ENCODE data around the gene CCDC66.
"Not testable (repeated sequence)": the region's sequence is repeated elsewhere in the genome, so short reads cannot be mapped to it uniquely, and the experiment has no call there.

Gene CCDC66

DNA sequence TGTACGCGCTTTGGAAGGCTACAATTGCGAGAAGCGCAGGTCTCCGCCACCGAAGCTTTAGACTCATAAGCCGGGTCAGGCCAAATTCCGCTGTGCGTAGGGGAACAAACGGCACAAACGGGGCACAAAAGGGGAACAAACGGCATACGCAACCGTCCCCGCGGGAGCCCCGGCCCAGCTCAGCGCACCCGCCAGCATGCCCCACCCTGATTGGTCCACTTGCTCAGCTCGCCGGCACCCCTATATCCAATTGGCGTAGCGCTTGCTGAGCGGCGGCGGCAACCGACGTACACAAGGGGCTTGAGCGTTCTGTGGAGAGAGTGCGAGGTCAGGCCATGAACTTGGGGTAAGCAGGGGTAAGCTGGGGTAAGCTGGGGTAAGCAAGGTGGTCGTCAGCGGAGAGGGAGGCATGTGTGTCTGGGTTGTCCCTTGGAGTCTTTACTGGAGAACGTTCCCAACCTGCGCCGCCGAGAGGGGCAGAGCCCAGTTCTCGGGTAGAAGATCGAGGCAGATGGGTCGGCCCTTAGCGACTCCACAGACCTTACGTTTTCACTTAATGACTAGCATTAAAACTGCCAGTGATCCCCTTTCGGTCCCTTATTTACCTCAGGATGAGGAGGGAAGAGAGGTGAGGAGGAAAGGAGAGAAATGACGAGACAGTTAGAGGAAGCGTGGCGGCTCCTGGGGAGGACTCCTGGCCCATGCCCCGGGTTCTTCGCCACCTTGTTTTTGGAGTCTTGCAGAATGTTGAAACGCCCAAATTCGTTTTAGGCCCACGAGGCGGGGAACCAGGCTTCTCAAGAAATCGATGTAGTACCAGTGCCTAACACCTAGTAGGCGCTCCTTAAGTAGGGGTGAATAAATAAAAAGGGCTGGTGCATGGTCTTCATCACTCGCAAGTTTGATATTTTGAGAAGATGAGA is at the start of gene CCDC66:
CCDC66 (plus strand) TSS at position 268 of the 923 bp plus-strand sequence; CDS start at position 336, 68 bp downstream.
- ATAC-seq (peak; percentile 100), DNase-seq (peak; percentile 93)

DNA sequence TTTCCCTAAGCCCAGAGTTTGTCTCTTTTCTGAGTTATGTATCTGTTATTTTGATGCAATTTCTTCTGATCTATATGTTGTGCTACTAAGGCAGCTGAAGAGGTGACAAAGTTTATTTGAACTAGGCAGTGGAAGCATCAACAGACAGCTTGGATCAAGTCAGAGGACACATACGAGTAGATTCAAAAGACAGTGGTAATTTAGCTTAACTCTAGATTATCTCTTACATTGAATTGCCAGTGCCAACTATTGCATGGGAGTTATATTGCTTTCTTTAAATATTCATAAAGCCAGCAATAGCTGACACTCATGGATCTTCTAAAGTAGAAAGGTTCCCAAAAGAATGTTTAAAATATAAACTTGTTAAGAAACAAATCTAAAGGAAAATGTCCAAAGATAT is 37.3 kb upstream of the CCDC66 start:
- no peak for DNase-seq
- ATAC-seq = no peak

DNA sequence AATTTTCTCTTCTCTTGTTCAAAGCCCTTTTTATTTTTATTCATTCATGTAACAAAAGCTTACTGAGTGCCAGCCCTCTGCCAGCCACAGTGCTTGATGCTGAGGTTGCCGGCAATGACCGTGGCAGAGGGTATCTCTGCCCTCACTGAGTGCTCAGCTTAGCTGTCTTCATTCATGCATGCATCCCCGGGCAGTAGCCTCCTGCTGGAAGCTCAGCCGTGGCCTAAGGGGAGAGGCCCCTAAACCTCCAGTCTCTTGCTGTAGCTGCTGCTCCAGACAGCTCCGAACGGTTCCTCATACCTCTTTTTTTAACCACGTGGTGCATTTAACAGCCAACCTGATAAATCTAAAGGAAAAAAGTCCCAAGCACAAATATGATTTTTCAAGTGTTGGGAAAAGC is 34.6 kb upstream of the CCDC66 start:
- ATAC-seq (no peak), DNase-seq (no peak)

DNA sequence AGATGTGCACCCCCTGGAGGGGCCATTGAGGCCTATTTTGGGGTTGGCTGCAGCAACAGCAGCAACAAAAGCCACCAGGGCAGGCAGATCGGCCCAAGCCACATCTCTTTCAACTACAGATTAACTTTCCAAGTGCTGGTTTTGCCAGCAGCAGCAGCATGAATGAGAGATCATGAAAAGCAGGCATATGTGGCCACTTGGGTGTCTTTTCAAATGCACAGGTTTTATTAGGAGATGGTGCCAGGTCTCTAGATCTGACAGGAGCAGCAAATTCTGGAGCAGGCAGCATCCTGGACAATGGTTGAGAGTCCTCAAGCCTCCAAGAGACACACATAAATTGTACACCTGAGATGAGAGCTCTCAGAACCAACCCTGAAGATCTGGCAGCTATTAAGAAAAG is 31.7 kb upstream of the CCDC66 start:
- ATAC-seq = no peak
- DNase-seq = no peak

DNA sequence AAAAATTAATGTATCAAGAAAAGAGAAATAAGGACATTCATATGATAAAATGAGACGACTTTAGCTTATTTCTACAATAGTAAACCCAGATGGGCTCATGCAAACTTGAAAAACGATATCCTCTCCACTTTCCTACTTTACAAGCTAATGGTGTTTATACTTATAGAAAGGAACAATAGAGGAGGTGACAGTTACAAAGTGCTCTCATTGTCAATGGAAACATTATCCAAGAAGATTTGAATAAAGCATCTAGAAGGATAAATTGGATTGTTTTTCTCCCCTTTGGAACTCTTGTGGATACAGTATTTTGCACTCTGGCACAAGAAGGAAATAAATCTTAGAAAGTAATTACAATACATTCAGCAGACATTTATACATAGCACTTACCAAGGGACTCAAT is 20.2 kb upstream of the CCDC66 start:
- ATAC-seq (no peak), DNase-seq (no peak)

DNA sequence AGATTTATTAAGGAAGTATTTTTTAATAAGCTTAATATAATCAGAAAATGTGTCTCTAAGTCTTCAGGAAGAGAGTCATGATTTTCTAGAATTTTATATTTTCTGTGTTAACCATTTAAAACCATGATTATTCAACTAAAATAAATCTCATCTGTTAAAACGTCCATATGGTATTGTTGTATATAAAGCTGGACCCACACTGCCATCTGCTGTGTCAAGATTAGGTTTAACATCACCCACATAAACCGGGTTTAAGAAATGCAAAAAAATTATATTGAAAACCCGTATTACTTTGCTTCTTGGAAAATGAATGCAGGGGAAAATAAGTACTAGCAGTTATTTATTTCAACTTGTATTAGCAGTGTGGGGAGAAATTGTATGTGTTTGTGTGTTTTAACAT is 9.5 kb upstream of the CCDC66 start:
- ATAC-seq (no peak), DNase-seq (no peak)

DNA sequence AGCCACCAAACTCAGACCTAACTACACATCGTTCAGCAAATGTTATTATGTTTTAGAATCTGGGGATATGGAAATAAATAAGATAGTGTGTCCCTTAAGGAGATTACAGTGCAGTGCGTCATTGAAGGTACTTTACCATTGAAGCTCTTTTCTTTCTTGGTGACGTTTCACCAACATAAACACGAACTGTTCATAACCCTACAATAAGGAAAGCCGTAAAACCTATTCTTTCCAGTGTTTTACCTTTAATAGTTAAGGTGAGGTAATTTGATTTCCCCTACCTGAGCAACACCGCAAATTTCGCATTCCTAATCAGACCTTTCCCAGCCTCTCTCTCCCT is 826 bp downstream of the CCDC66 start:
- no peak for DNase-seq
- ATAC-seq = no peak

DNA sequence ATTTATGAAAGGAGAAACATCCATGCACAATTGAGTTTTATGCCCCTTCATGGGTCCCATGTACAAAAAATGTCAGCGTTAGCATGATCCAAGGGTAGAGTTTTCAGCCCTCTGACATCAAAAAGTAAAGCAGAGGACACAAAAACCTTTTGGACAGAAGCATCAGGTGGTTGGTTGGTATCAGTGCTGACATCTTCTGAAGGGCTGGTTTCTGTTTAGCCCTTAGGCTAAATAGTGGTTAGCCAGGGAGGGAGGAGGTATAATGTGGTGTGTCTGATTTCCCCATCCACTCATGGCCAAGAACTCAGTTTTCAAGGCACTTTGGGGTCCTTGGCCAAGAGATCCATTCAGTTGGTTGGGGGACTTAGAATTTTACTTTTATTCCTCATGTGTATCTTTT is 16.5 kb downstream of the CCDC66 start:
- ATAC-seq (no peak), DNase-seq (no peak)

DNA sequence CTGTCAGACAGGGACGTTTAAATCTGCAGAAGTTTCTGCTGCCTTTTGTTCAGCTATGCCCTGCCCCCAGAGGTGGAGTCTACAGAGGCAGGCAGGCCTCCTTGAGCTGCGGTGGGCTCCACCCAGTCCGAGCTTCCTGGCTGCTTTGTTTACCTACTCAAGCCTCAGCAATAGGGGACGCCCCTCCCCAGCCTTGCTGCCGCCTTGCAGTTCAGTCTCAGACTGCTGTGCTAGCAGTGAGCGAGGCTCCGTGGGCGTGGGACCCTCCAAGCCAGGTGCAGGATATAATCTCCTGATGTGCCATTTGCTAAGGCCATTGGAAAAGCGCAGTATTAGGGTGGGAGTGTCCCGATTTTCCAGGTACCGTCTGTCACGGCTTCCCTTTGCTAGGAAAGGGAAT is 25.0 kb downstream of the CCDC66 start:
- DNase-seq, ATAC-seq: not testable (repeated sequence)

DNA sequence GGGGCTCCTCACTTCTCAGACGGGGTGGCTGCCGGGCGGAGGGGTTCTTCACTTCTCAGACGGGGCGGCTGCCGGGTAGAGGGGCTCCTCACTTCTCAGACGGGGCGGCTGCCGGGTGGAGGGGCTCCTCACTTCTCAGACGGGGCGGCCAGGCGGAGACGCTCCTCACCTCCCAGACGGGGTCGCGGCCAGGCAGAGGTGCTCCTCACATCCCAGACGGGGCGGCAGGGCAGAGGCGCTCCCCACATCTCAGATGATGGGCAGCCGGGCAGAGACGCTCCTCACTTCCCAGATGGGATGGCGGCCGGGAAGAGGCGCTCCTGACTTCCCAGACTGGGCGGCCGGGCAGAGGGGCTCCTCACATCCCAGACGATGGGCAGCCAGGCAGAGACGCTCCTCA is 27.3 kb downstream of the CCDC66 start:
- ATAC-seq, DNase-seq: not testable (repeated sequence)

DNA sequence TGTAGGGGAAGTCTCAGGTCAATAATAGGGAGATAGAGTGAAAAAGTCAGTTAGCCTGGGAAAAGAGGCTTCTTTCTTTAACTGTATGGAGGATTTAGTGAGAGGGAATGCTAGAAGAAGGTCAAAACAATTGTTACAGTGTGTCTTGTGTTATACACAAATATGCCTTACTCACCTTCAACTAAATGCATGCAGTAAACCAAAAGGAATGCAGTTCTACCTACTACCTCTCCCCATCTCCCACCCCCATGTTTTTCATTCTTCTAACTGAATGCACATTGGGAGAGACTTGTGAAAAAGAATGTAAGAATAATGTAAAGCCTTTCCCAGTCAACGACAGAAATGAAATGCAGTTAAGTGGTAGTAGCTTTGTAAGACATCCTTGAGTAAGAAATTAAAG is 33.8 kb downstream of the CCDC66 start:
- ATAC-seq (no peak), DNase-seq (no peak)

DNA sequence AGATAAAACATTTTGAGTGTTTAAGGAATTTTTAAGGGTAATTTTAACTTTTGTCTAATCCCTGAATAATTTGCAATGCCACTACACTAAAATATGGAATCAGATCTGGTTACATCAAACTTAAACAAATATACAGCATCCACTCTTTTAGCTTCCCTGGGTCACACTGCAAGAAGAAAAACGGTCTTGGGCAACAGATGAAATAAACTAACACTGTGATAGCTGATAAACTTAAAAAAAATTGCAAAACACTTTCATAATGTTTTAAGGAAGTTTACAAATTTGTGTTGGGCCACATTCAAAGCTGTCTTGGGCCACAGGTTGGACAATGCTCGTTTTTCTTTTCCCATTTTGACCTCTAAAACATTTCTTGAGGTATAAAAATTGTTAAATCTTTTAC is 34.3 kb downstream of the CCDC66 start:
- DNase-seq (no peak), ATAC-seq (no peak)

DNA sequence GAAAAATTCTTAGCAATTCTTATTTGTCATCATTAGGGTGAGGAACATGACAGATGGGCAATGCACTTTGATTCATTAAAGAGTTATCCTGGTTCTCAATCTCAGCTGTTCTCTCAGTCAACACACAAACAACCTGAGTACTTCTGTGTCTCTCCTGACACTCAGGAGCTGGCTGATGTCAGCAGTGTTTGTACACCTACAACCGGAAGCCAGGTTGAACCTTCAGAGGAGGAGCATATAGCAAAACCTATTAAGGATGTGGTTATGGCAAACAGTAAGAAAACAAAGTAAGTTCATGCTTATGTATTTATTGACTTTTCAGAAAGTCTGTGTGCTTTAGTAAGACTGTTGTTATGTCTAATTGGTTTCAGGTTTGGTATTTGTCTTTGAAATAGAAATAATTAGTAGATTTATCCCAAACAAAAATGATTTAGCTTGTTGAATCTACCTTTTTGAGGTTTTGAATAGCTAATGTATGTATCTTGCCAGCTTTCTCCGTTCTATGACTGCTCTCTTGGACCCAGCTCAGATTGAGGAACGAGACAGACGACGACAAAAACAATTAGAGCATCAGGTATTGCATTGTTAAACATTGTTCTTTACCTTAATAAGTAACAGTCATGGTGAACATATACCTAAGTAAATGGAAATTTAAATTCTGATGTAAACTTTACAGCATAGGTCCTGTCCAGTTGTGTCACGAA is 36.6 kb downstream of the CCDC66 start:
- DNase-seq (no peak), ATAC-seq (peak; percentile 57)

DNA sequence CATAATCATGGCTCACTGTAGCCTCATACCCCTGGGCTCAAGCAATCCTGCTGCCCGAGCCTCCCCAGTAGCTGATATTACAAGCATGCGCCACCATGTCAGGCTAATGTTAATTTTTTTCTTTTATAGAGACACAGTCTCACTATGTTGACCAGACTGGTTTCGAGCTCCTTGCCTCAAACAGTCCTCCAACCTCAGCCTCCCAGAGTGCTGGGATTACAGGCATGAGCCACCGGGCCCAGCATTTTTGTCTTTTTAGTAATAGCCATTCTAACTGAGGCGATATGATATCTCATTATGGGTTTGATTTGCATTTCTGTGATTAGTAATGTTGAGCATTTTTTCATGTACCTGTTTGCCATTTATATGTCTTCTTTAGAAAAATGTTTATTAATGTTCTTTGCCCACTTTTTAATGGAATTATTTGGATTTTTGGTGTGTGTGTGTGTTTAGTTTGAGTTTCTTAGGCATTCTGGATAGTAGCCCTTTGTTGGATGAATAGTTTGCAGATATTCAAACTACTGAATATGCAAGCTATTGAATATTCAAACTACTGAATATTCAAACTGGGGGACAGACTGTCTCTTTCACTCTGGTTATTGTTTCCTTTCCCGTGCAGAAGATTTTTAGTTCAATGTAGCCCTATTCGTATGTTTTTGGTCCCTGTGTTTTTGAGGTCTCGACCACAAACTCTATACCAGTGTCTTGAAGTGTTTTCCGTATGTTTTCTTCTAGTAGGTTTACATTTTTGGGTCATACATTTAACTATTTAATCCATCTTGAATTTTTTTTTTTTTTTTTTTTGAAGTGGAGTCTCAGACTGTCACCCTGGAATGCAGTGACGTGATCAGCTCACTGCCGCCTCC is 39.2 kb downstream of the CCDC66 start:
- DNase-seq (no peak), ATAC-seq (no peak)

DNA sequence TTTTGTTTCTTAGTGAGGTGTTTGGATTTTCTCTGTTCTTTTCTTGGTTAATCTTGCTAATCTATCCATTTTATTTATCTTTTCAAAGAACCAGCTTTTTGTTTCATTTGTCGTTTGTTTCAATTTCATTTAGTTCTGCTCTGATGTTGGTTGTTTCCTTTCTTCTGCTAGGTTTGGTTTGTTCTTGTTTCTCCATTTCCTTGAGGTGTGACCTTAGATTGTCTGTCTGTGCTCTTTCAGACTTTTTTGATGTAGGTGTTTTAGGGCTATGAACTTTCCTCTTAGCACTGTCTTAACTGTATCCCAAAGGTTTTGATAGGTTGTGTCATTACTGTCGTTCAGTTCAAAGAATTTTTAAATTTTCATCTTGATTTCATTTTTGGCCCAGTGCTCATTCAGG is 51.5 kb downstream of the CCDC66 start:
- ATAC-seq, DNase-seq: not testable (repeated sequence)

DNA sequence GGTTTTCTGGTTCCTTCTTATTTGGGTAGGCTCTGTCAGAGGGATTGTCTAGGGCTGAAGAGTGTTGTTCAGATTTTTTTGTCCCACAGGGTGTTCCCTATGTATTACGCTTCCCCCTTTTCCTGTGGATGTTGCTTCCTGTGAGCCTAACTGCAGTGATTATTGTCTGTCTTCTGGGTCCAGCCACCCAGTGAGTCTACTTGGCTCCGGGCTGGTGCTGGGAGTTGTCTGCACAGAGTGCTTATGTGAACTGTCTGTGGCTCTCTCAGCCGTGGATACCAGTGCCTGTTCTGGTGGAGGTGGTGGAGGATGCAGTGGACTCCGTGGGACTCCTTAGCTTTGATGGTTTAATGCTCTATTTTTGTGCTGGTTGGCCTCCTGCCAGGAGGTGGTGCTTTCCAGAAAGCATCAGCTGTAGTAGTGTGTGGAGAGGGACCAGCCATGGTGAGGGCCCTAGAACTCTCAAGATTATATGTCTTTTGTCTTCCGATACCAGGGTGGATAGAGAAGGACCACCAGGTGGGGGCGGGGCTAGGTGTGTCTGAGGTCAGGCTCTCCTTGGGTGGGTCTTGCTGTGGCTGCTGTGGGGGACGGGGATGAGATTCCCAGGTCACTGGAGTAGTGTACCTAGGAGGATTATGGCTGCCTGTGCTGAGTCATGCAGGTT is 53.8 kb downstream of the CCDC66 start:
- ATAC-seq = no peak
- DNase-seq = no peak

DNA sequence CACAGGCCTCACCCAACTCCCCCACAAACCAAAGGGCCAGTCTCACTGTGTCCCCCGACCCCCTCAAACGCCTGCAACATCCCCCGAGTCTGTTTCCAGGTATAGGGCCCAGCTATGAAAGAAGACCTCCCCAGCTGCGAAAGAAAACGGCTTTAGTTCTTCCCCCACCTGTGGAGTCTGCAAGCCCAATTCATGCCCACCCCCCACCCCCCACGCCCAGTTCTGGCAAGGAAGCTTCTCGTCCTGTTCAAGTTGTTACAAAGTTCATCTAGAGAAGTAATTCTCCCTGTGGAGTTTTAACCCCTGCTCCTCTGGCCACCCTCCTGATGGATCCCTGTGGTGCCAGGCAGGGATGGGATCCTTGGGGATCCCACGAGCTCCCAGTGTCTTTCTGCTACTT is 54.4 kb downstream of the CCDC66 start:
- ATAC-seq = no peak
- DNase-seq = no peak

DNA sequence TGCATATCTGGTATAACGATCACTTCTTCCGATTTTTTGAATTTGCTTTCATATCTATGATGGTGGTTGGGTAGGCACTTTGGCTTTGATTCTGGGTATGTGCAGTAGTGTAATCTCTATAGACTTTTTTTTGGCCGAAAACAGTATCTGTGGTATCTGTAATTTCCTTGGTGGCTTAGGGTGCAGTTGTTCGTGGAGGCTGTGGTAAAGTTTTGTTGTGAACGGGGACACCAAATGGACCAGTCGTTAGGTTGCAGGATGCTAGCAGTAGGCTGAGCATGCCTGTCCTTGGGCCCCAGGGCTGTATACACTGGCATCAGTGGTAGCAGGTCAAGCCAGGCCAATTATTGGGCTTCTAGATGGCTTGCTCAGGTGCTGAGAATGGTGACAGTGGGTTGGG is 55.2 kb downstream of the CCDC66 start:
- no peak for ATAC-seq
- DNase-seq = no peak

DNA sequence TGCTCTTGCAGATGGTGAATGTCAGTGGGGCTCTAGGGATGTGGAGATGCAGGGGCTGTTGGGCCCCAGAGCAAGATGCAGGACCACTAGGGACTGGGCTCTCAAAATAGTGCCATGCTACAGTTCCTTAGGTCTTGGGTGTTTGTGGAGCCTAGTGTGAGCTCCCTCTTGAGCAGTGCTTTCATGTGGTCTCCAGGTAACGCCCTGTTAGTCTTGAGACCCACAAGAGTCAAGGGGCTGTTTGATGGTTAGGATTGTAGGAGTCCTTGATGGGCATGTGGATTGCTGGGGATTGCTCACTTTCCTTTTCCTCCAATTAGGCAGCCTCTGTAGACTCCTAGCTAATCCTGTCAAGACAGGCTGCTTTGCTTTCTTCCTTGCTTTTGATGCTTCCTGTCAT is 56.0 kb downstream of the CCDC66 start:
- DNase-seq (no peak), ATAC-seq (peak; percentile 23)

DNA sequence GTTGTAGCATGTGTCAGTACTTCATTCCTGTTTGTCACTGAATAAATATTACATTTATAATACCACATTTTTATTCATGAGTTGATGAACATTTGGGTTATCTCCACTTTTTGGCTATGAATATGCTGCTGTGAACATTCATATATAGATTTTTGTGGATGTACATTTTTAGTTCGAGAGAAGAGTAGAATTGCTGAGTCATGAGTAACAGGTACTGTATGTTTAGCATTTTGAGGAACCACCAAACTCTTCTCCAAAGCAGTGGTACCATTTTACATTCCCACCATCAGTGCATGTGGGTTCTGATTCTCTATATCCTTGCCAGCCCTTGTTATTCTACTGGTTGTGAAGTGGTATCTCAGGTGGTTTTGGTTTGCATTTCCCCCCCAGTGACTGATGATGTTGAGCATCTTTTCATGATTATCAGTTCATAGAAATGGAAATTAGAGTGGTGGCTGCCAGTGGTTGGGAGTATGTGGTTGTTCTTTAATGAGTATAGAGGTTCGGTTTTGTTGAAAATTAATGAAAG is 59.6 kb downstream of the CCDC66 start:
- DNase-seq (no peak), ATAC-seq (no peak)

DNA sequence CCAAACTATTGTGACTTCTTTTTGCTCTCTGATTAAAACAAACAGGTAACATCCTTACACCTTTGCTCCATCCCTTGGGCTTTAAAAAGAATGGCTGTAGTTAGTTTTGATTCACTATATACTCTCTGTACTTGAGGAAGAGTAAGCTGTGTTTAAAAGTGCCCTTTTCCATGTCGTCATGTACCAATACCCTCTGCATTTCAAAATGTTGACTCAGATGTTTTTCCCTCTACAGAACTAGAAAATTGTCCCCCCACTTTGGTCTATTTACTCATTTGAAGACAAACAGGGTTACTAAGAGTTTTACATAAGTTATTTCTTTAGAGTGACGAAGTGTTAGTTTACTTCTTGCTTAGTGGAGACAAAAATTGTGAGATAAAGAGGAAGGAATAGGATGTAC is 63.4 kb downstream of the CCDC66 start:
- ATAC-seq (no peak), DNase-seq (no peak)

DNA sequence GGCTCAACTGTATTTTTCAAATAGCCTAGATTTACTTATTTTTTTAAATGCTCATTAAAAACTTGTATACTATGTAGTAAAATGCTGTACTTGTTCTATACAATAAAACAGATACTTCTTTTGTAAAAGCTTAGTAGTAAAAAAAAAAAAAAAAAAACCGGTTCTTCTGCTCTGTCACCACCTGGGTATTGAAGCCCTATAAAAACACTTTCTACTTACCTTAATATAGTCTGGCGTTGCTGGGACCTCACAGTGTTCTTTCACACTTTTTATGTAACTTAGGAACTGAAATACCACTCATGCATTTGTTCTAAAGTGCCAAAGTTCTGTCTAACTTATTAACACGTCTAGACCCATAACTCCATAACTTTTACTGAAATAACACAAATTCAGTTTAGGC is 64.7 kb downstream of the CCDC66 start:
- no peak for DNase-seq
- no peak for ATAC-seq

Data from stimulated activated naive CD8-positive, alpha-beta T cell treated with anti-CD3 and anti-CD28 coated beads, Interleukin-15, Interleukin-2, amounts not matched to agents 100 U/mL and 50 U/mL, for 24 hours (primary cell).